Gastrocnemius medialis (tissue), 4 donors: Measurements from ENCODE around the gene ARHGAP6. TPM values are rescaled to one million over a fixed set of nuclear protein-coding genes. Genes with fewer than 3 reads are reported as not detected.

Experiments used
- ATAC-seq, 2 donors: fragments of 150-250 bp; one replicate each; pipeline ENCODE4 v1.9.1; 2016
- DNase-seq, 2 donors: peaks; one replicate each; pipeline ENCODE4 v3.0.0-alpha.2; 2019
- H3K27ac ChIP-seq, 4 donors: fragments of 200-600 bp; sonication (generic); 1 replicate in 1 of 4; 2 replicates in 3 of 4; pipeline ENCODE4 v1.5.1; 2016 to 2018; ENCODE audit warnings: mild to moderate bottlenecking in 2 of 4, moderate library complexity in 1 of 4
- H3K27me3 ChIP-seq, 3 donors: fragments of 200-600 bp; sonication (generic) in 2 of 3; 1 replicate in 1 of 3; 2 replicates in 2 of 3; pipeline versions ENCODE4 v1.5.1 to v1.6.0; 2016 to 2019; ENCODE audit warnings: mild to moderate bottlenecking in 1 of 3, moderate library complexity in 1 of 3
- H3K36me3 ChIP-seq, 2 donors: fragments of 200-600 bp; sonication (generic) in 1 of 2; one replicate each; pipeline ENCODE4 v1.5.1; 2017 to 2018
- H3K4me1 ChIP-seq, 2 donors: fragments of 200-600 bp; sonication (generic) in 1 of 2; one replicate each; pipeline ENCODE4 v1.5.1; 2016 to 2017; ENCODE audit warnings: mild to moderate bottlenecking in 2 of 2
- H3K4me3 ChIP-seq, 4 donors: fragments of 200-600 bp; sonication (generic) in 3 of 4; 1 replicate in 1 of 4; 2 replicates in 3 of 4; pipeline ENCODE4 v1.5.1; 2016 to 2019; ENCODE audit warnings: mild to moderate bottlenecking in 2 of 4
- H3K9me3 ChIP-seq, 3 donors: fragments of 200-600 bp; sonication (generic) in 2 of 3; 1 replicate in 1 of 3; 2 replicates in 2 of 3; pipeline ENCODE4 v1.5.1; 2016 to 2019
- CTCF ChIP-seq, 5 experiments: fragments of 450-650 bp in 3 of 5; fragments of 200-600 bp in 2 of 5; sonication (generic) in 2 of 5; IDR thresholded peaks in 4 of 5; conservative IDR thresholded peaks in 1 of 5; 1 replicate in 4 of 5; 2 replicates in 1 of 5; pipeline ENCODE4 v1.5.1; 2016 to 2019; ENCODE audit warnings: antibody characterized with exemption in 5 of 5, mild to moderate bottlenecking in 3 of 5, moderate library complexity in 3 of 5
- POLR2A ChIP-seq, 2 donors: fragments of 450-650 bp; IDR thresholded peaks; one replicate each; pipeline ENCODE4 v1.6.1; 2017; ENCODE audit warnings: antibody characterized with exemption in 2 of 2, mild to moderate bottlenecking in 2 of 2, moderate library complexity in 2 of 2
- in situ Hi-C, 4 donors: fragments of 200-750 bp; cut with MboI; loops; one replicate each; pipeline versions ENCODE4 v1.15.0 to v1.8.0; 2017; ENCODE audit warnings: low sequenced_read_pairs in 4 of 4
- intact Hi-C: fragments of 100-400 bp; cut with DNase I; formaldehyde crosslinking; loops from one replicate; pipeline ENCODE4 v1.15.1; 2023; ENCODE audit warnings: low total_unique reads
- total RNA-seq, 4 donors: library from RNA; depleted of rRNA; stranded (reverse); fragments of >200 nt; gene quantifications; one replicate each; pipeline versions ENCODE4 v1.1.0 to v1.2.3, GENCODE V29; 2016

Gene ARHGAP6
- total RNA-seq, 4 donors from 2014 or later = 10.7 to 18.0 (median 14.9) TPM

GRCh38 chrX:11406109-11406765, 259.5 kb downstream of the ARHGAP6 start:
- Histone ChIP-seq H3K4me1 (no peaks in the 10 kb centered on the region), H3K9me3 (no peaks in the 10 kb centered on the region), H3K4me3 (no peak overlapping the region), H3K27me3 (no peaks in the 10 kb centered on the region), H3K27ac (no peak overlapping the region), H3K36me3 (no peaks in the 10 kb centered on the region)
- no peak for DNase-seq
- in situ Hi-C loops (no loop called here), intact Hi-C loops (no loop called here)
- TF ChIP-seq CTCF (IDR thresholded peaks at IDR 0.05 in 4 of 5, conservative IDR thresholded peaks at IDR 0.05 in 1 of 5) (no peak), POLR2A (IDR thresholded peaks at IDR 0.05) (no peak)
- no peak for ATAC-seq

GRCh38 chrX:11403631-11404030, 262.1 kb downstream of the ARHGAP6 start:
- intact Hi-C loops = no loop called here
- TF ChIP-seq POLR2A (IDR thresholded peaks at IDR 0.05) (no peak), CTCF (IDR thresholded peaks at IDR 0.05 in 4 of 5, conservative IDR thresholded peaks at IDR 0.05 in 1 of 5) (no peak)
- no peaks in the 10 kb centered on the region for H3K36me3 ChIP-seq
- H3K27me3 ChIP-seq = no peaks in the 10 kb centered on the region
- DNase-seq = no peak
- no peaks in the 10 kb centered on the region for H3K9me3 ChIP-seq
- in situ Hi-C loops = no loop called here
- H3K4me3 ChIP-seq = no peak overlapping the region
- ATAC-seq = no peak
- no peak overlapping the region for H3K27ac ChIP-seq
- H3K4me1 ChIP-seq = peaks cover 0 to 8% of the 10 kb centered on the region in 2 donors

DNA sequence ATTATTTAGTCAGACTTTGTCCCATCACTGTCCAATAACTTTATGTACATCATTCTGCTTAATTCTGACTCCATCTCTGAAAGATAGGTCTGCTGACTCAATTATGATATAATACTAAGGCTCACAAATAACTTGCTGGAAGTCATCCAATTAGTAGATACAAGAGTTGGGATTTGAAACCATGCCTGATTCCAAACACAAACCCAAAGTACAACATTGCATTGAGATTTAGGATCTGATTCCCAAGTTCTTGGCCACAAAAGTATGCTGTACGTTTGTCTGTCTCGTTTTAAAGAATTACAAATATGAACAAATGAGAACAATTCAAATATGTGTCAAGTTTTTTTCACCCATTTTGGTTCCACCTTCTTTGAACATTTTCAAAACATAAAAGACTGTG, 263.8 kb downstream of the ARHGAP6 start:
- no peak overlapping the region for H3K4me3 ChIP-seq
- intact Hi-C loops = no loop called here
- no peaks in the 10 kb centered on the region for H3K36me3 ChIP-seq
- H3K4me1 ChIP-seq = peaks cover 0 to 11% of the 10 kb centered on the region in 2 donors
- no peak overlapping the region for H3K27ac ChIP-seq
- DNase-seq = no peak
- no peaks in the 10 kb centered on the region for H3K27me3 ChIP-seq
- TF ChIP-seq POLR2A (IDR thresholded peaks at IDR 0.05) (no peak), CTCF (IDR thresholded peaks at IDR 0.05 in 4 of 5, conservative IDR thresholded peaks at IDR 0.05 in 1 of 5) (no peak)
- H3K9me3 ChIP-seq = no peaks in the 10 kb centered on the region
- no peak for ATAC-seq
- in situ Hi-C loops = no loop called here

DNA sequence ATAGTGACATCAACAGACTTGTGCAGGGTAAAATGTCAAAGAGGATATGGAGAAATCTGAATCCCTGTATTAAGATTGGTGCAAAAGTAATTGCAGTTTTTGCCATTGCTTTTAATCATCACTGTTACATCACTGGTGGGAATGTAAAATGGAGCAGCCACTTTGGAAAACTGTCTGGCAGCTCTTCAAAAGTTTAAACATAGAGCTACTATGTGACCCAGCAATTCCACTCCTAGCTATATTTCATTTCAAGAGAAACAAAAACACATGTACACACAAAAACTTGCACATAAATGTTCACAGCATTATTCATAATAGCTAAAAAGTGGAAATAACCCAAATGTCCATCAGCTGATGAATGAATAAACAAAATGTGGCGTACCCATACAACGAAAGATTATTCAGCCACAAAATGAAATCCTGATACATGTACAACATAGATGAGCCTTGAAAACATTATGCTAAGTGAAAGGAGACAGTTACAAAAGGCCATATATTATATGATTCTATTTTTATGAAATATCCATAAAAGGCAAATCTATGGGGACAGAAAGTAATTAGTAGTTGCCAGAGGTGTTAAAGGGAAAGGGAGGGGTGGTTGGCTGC, 266.1 kb downstream of the ARHGAP6 start:
- Histone ChIP-seq H3K27ac (no peak overlapping the region), H3K4me1 (peaks cover 0 to 11% of the 10 kb centered on the region in 2 donors), H3K36me3 (no peaks in the 10 kb centered on the region), H3K4me3 (no peak overlapping the region), H3K27me3 (no peaks in the 10 kb centered on the region), H3K9me3 (no peaks in the 10 kb centered on the region)
- in situ Hi-C loops = loop anchor here in 1 of 4 donors (25.0 kb wide), 1 partner anchor 363 kb away; the partner anchor contains the start of gene MSL3
- ATAC-seq (no peak), DNase-seq (no peak)
- intact Hi-C loops = no loop called here
- TF ChIP-seq CTCF (IDR thresholded peaks at IDR 0.05 in 4 of 5, conservative IDR thresholded peaks at IDR 0.05 in 1 of 5) (no peak), POLR2A (IDR thresholded peaks at IDR 0.05) (no peak)
